22Rv1 (cell line): Measurements from ENCODE around the gene ADAMTS2.

Experiments
- ZFX ChIP-seq: fragments of 450-650 bp; IDR thresholded peaks from 2 replicates; pipeline ENCODE4 v1.6.1; 2017; ENCODE audit warnings: antibody characterized with exemption, borderline replicate concordance
- TF ChIP-seq, protein P1 (sequence below): fragments of 450-650 bp; IDR thresholded peaks from 2 replicates; pipeline ENCODE4 v1.5.1; 2017; ENCODE audit warnings: mild to moderate bottlenecking

DNA sequence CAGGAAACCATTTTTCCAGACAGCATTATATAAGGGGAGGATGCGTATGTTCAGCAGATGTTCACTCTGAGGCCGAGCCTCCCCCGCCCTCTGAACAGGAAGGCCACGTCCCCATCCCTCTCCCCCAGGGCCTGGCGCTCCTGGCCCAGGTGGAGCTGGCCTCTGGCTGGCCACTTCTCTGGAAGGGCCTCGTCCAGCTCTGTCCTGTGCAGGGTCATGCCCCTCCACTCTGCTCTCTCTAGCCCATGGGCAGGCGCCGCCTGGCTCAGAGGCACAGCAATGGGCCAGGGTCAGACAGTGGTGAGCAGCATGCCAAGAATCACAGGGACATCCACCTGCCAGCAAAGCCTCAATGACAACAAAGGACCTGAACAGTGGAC is 34.2 kb downstream of the ADAMTS2 start:
- TF ChIP-seq, protein P1, sequence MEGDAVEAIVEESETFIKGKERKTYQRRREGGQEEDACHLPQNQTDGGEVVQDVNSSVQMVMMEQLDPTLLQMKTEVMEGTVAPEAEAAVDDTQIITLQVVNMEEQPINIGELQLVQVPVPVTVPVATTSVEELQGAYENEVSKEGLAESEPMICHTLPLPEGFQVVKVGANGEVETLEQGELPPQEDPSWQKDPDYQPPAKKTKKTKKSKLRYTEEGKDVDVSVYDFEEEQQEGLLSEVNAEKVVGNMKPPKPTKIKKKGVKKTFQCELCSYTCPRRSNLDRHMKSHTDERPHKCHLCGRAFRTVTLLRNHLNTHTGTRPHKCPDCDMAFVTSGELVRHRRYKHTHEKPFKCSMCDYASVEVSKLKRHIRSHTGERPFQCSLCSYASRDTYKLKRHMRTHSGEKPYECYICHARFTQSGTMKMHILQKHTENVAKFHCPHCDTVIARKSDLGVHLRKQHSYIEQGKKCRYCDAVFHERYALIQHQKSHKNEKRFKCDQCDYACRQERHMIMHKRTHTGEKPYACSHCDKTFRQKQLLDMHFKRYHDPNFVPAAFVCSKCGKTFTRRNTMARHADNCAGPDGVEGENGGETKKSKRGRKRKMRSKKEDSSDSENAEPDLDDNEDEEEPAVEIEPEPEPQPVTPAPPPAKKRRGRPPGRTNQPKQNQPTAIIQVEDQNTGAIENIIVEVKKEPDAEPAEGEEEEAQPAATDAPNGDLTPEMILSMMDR, result no peak
- TF ChIP-seq ZFX, result no peak
